Osteoblast (primary cell): Measurements from ENCODE around the gene INSRR. TPM values are rescaled to one million over a fixed set of nuclear protein-coding genes. Genes with fewer than 3 reads are reported as not detected.

ENCODE experiments used
- DNase-seq: peaks from one replicate; pipeline ENCODE4 v3.0.0; 2011; ENCODE audit warnings: low spot score, mixed read lengths; ENCODE audit not compliant: insufficient read length; ENCODE audit errors: missing footprints
- H2AFZ ChIP-seq: 2 replicates; pipeline ENCODE4 v1.6.0; 2011; ENCODE audit warnings: mild to moderate bottlenecking, low read length
- H3K27ac ChIP-seq: 2 replicates; pipeline ENCODE4 v1.5.1; 2011; ENCODE audit warnings: mild to moderate bottlenecking, low read depth, low read length, moderate library complexity
- H3K27me3 ChIP-seq: 2 replicates; pipeline ENCODE4 v1.6.0; 2012; ENCODE audit warnings: mild to moderate bottlenecking, control low read depth, inconsistent platforms, low read length, moderate library complexity; ENCODE audit not compliant: insufficient read depth
- H3K36me3 ChIP-seq: 2 replicates; pipeline ENCODE4 v1.5.1; 2011; ENCODE audit warnings: mild to moderate bottlenecking, low read length, control low read depth, moderate library complexity; ENCODE audit not compliant: insufficient read depth
- H3K4me1 ChIP-seq: 2 replicates; pipeline ENCODE4 v1.5.1; 2011; ENCODE audit warnings: mild to moderate bottlenecking, low read length, control low read depth, moderate library complexity; ENCODE audit not compliant: insufficient read depth
- H3K4me2 ChIP-seq: 2 replicates; pipeline ENCODE4 v1.6.0; 2011; ENCODE audit warnings: mild to moderate bottlenecking, low read length; ENCODE audit not compliant: insufficient read depth
- H3K4me3 ChIP-seq: fragments of 200-600 bp; sonication (generic); 3 replicates; pipeline ENCODE4 v1.5.1; 2012; ENCODE audit warnings: mild to moderate bottlenecking, low read length, inconsistent platforms; ENCODE audit not compliant: insufficient read depth
- H3K79me2 ChIP-seq: 2 replicates; pipeline ENCODE4 v1.6.0; 2012; ENCODE audit warnings: mild to moderate bottlenecking, low read length, control low read depth, inconsistent platforms; ENCODE audit not compliant: insufficient read depth
- H3K9me3 ChIP-seq: 2 replicates; pipeline ENCODE4 v1.5.1; 2011; ENCODE audit warnings: low read depth, low read length, control low read depth
- H4K20me1 ChIP-seq: 2 replicates; pipeline ENCODE4 v1.6.0; 2012; ENCODE audit warnings: mild to moderate bottlenecking, low read length, control low read depth; ENCODE audit not compliant: insufficient read depth
- CTCF ChIP-seq: IDR thresholded peaks from 2 replicates; pipeline ENCODE4 v1.5.1; 2011; ENCODE audit warnings: mild to moderate bottlenecking, low read depth, low read length, moderate library complexity; ENCODE audit errors: extremely low read depth
- total RNA-seq: library from RNA; depleted of rRNA; stranded (reverse); fragments of >200 nt; gene quantifications from 2 replicates; pipeline ENCODE4 v1.2.3, GENCODE V29; 2012

INSRR gene
- total RNA-seq, 1 donor, result 0.36 TPM

DNA sequence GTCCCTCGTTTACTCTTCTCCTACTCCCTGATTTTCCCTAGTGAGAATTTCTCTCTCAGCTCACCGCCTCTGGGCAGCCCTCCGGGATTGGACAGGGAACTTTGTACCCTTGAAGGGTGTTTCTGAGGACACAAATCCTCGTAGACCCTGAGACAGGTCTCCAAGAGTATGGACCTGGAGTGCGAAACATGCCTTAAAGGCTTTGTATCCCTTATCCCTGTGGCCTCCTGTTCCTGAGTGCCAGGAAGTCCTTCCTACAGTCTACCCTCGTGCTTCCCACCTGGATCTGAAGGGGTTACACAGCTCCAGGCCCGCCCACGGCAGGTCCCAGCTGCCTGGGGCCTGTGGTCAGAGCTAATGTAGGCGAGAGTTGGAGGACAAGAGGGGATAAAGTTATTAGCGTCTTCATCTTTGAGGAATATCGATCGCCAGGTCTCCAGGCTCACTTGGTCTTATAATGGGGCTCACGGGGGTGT lies 27.0 kb upstream of the INSRR start:
- Histone ChIP-seq H3K4me1 (no peaks in the 10 kb centered on the region), H3K4me2 (no peak overlapping the region), H3K79me2 (no peaks in the 10 kb centered on the region), H4K20me1 (no peaks in the 10 kb centered on the region), H3K27ac (no peak overlapping the region), H3K9me3 (no peaks in the 10 kb centered on the region), H2AFZ (peak overlapping the region; percentile 35), H3K36me3 (no peaks in the 10 kb centered on the region), H3K4me3 (no peak overlapping the region), H3K27me3 (peaks cover 21% of the 10 kb centered on the region)
- TF ChIP-seq CTCF, result no peak
- DNase-seq, result no peak

- no peaks in the 10 kb centered on the region for H3K4me1 ChIP-seq
- DNase-seq, result no peak
- TF ChIP-seq CTCF, result no peak
- H3K27ac ChIP-seq, result no peak overlapping the region
- no peak overlapping the region for H3K4me2 ChIP-seq
- no peaks in the 10 kb centered on the region for H3K9me3 ChIP-seq
- no peaks in the 10 kb centered on the region for H3K36me3 ChIP-seq
- H2AFZ ChIP-seq, result no peak overlapping the region
- no peaks in the 10 kb centered on the region for H3K79me2 ChIP-seq
- H3K4me3 ChIP-seq, result no peak overlapping the region
- peaks cover 24% of the 10 kb centered on the region for H3K27me3 ChIP-seq
- H4K20me1 ChIP-seq, result no peaks in the 10 kb centered on the region
Observed at GRCh38 chr1:156885314-156885713, 26.4 kb upstream of the INSRR start.

GRCh38 chr1:156884560-156885184 lies 25.8 kb upstream of the INSRR start:
- no peak overlapping the region for H2AFZ ChIP-seq
- H3K36me3 ChIP-seq, result no peaks in the 10 kb centered on the region
- H3K4me2 ChIP-seq, result no peak overlapping the region
- no peak for TF ChIP-seq CTCF
- no peak overlapping the region for H3K27ac ChIP-seq
- no peaks in the 10 kb centered on the region for H3K9me3 ChIP-seq
- H3K27me3 ChIP-seq, result peaks cover 24% of the 10 kb centered on the region
- H4K20me1 ChIP-seq, result no peaks in the 10 kb centered on the region
- no peaks in the 10 kb centered on the region for H3K4me1 ChIP-seq
- H3K79me2 ChIP-seq, result no peaks in the 10 kb centered on the region
- DNase-seq, result no peak
- H3K4me3 ChIP-seq, result no peak overlapping the region

DNA sequence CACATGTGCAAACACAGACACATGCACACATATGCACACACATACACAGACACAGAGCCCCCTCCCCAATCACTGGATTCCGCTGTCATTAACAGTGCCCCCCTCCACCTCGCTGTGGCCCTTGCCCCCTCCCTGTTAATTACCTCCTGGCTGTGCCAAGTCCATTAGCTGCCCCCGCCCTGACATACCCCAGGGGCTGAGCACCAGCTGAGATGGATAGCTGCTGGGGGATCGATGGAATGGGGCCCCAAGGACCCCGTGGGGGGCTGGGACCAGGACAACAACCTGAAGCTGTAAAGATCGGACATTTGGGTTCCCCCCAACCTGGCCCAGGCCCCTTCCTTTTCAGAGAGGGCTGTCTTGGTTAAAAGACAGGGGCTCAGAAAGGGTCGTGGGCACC lies 25.0 kb upstream of the INSRR start:
- no peak for TF ChIP-seq CTCF
- no peak overlapping the region for H3K4me3 ChIP-seq
- no peaks in the 10 kb centered on the region for H3K79me2 ChIP-seq
- no peak overlapping the region for H3K4me2 ChIP-seq
- no peaks in the 10 kb centered on the region for H3K36me3 ChIP-seq
- no peak for DNase-seq
- no peak overlapping the region for H3K27ac ChIP-seq
- H3K27me3 ChIP-seq, result peaks cover 29% of the 10 kb centered on the region
- no peaks in the 10 kb centered on the region for H3K9me3 ChIP-seq
- H2AFZ ChIP-seq, result no peak overlapping the region
- H4K20me1 ChIP-seq, result no peaks in the 10 kb centered on the region
- H3K4me1 ChIP-seq, result no peaks in the 10 kb centered on the region
